ENCODE data around the gene NPIPA7. TPM values are rescaled to one million over a fixed set of nuclear protein-coding genes. Genes with fewer than 3 reads are reported as not detected.
"Not testable (repeated sequence)": the region's sequence is repeated elsewhere in the genome, so short reads cannot be mapped to it uniquely, and the experiment has no call there.

The NPIPA7 gene
- total RNA-seq, 2 donors from 2014 or later: 3.5 to 3.6 TPM

DNA sequence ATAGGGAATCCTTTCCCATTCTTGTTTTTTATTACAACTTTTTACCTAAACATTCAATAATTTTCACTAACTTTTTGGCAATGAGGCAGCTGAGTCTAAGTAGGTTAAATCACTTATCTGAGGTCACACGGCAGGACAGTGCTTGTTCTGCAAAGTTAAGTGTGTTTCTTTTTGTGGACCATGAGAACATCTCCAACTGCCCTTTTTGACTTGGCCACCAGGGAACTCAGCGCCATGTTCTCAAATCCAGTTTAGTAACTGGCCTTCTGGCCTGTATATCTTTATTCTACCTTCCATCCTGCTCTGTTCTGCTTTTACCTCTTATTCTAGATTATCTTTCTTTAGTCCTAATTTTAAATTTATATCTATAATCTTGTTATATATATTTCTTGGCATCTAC is 23.4 kb downstream of the NPIPA7 start:
- not testable (repeated sequence) for H3K27me3 ChIP-seq; H3K4me1 ChIP-seq; H3K4me3 ChIP-seq; H3K27ac ChIP-seq; H3K9me3 ChIP-seq; H3K36me3 ChIP-seq; DNase-seq (ENCODE audit: low spot score)

DNA sequence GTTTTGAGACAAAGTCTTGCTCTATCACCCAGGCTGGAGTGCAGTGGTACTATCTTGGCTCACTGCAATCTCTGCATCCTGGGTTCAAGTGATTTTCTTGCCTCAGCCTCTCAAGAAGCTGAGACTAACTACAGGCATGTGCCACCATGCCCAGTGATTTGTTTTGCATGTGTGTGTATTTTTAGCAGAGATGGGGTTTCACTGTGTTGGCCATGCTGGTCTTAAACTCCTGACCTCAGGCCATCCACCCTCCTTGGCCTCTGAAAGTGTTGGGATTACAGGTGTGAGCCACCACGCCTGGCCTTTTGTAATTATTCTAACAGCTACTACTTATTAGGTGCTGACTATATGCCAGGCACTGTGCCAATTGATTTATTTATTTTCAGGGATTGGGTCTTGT is 25.3 kb downstream of the NPIPA7 start:
- not testable (repeated sequence) for H3K4me1 ChIP-seq; H3K4me3 ChIP-seq; H3K27me3 ChIP-seq; DNase-seq (ENCODE audit: low spot score); H3K27ac ChIP-seq; H3K36me3 ChIP-seq; H3K9me3 ChIP-seq

DNA sequence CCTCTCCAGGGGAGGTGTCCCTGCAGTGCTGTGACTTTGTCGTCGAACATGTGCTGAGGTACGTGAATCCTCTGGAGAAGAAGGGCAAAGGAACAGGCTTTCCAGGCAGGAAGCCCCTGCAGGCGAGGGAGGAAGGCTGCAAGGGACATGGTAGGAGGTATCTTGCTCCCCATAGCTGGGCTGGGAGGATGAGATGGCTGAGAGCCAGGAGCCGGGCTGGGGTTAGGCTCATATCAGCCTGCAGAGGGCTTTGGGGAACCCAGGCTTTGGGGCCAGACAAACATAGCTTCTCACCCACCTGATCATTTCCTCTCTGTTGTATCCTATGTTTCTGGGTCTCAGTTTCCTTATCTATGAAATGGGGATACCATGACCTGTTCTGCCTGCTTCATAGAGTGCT is 26.5 kb downstream of the NPIPA7 start:
- not testable (repeated sequence) for H3K27ac ChIP-seq; H3K4me3 ChIP-seq; DNase-seq (ENCODE audit: low spot score); H3K36me3 ChIP-seq; H3K4me1 ChIP-seq; H3K9me3 ChIP-seq; H3K27me3 ChIP-seq

DNA sequence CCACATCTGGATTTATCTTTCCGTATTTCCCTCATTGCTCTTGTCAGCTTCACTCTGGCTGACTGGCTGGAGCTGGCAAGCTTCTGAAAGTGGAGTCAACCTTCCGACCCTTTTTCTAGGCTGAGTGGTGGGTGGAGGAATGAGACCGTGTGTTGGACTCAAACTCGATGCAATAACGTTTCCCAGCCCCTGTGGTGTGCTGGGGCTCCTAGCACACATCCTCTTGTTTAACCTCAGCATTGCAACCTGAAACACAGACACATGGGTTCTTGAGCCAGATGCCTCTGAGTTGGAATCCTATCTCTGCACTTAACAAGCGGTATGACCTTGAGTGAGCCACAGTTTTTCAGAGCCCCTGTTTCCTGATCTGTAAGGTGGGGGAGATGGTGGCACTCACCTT is 29.5 kb downstream of the NPIPA7 start:
- H3K27me3 ChIP-seq; H3K27ac ChIP-seq; H3K36me3 ChIP-seq; DNase-seq (ENCODE audit: low spot score); H3K4me1 ChIP-seq; H3K4me3 ChIP-seq; H3K9me3 ChIP-seq: not testable (repeated sequence)

DNA sequence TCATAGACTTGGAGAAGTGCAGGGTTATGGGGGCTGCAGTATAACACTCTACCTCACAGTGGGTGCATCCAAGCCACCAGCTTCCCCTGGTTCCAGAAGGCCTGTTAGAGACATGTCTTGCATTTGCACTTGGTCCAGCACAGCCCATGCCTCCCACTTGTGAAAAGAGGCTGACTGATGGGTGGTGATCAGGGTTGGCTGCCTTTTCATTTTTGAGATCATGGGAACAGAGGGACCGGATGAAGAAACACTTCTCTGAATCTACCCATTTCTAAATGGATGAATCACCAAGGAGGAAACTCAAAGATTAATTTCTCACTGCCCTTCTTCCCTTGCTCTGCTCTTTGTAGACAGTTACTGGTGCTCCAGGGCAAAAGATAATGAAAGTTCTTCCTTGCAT is 34.8 kb downstream of the NPIPA7 start:
- H3K9me3 ChIP-seq; H3K27ac ChIP-seq; H3K4me1 ChIP-seq; DNase-seq (ENCODE audit: low spot score); H3K36me3 ChIP-seq; H3K4me3 ChIP-seq; H3K27me3 ChIP-seq: not testable (repeated sequence)

DNA sequence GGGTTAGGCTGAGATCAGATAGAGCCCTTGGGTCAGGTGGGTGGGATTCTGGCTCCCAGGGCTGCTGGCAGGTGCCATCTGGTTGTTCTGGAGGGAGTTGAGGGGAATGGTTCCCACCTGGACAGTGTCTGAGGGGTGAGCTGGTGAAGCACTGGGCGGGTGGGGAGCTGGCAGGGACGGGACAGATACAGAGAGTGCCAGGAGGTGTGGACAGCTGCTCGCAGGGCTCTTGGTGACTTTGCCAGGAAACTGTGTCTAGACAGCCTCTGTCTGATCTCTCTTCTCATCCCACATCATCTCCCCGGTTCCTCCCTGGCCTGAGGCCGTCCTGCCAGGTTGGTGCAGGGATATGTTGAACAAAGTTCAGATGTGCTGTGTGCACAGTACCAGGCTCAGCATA is 38.1 kb downstream of the NPIPA7 start:
- H3K36me3 ChIP-seq; H3K27me3 ChIP-seq; H3K4me3 ChIP-seq; H3K27ac ChIP-seq; H3K4me1 ChIP-seq; H3K9me3 ChIP-seq; DNase-seq (ENCODE audit: low spot score): not testable (repeated sequence)

DNA sequence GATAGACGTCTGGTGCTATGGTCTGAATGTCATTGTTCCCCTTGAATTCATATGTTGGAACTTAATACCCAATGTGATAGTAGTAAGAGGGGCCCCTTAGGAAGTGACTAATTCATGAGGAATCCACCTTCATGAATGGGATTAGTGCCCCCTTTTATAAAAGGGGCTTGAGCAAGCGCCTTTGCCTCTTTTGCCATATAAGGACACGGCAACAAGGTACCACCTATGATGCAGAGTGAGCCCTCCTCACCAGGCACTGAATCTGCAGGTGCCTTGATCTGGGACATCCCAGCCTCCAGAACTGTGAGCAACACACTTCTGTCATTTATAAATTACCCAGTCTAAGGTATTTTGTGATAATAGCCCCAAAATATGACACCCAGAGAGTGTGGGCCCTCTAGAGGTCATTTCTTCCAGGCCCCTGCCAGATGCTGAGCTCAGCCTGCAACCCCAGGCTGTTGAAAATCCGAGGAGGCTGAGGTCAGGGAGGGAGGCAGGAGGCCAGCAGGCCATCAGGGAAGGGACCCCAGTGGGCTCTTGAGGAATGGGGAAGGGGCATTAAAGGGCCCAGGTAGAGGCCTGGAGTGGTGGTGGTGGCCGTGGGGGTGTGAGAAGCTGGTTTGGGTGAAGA is 39.1 kb downstream of the NPIPA7 start:
- H3K4me1 ChIP-seq; H3K27ac ChIP-seq; H3K27me3 ChIP-seq; H3K4me3 ChIP-seq; DNase-seq (ENCODE audit: low spot score); H3K36me3 ChIP-seq; H3K9me3 ChIP-seq: not testable (repeated sequence)

DNA sequence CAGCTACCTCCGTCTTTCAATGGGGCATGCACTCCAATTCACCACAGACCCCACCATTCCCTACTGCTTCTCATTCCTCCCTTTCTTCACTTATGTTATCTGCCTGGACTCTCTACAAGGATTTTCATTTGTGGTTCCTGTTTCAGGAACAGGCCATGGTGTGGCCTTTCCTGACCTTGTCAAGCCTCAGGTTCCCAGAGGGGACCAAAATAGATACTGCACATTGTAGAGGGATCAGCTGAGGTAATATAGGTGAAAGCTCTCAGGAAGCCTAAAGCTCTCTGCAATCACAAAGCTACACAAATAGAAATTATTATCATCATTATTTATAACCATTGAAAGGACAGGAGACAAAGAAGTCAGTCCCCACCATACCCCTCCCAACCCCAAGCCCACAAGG is 41.6 kb downstream of the NPIPA7 start:
- not testable (repeated sequence) for H3K4me1 ChIP-seq; H3K9me3 ChIP-seq; H3K4me3 ChIP-seq; H3K27me3 ChIP-seq; H3K36me3 ChIP-seq; DNase-seq (ENCODE audit: low spot score); H3K27ac ChIP-seq

DNA sequence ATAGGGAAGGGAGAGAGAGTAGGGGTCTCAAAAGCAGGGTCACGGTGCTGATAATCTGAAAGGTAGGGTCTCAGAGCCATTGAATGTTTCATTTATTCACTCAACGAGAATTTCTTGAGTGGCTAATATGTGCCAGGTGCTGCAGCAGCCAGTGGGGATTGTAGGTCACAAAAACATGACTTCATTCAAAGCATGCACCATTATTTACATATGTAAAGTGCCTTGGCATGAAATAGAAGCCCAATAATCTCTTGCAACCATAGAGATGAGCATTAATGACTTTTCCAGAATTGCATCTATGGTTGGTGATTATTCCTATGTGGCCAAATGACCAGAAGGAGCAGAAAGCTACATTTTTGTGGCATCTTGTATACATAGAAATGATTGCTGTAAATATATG is 46.2 kb downstream of the NPIPA7 start:
- not testable (repeated sequence) for H3K27ac ChIP-seq; H3K4me1 ChIP-seq; DNase-seq (ENCODE audit: low spot score); H3K27me3 ChIP-seq; H3K4me3 ChIP-seq; H3K9me3 ChIP-seq; H3K36me3 ChIP-seq

DNA sequence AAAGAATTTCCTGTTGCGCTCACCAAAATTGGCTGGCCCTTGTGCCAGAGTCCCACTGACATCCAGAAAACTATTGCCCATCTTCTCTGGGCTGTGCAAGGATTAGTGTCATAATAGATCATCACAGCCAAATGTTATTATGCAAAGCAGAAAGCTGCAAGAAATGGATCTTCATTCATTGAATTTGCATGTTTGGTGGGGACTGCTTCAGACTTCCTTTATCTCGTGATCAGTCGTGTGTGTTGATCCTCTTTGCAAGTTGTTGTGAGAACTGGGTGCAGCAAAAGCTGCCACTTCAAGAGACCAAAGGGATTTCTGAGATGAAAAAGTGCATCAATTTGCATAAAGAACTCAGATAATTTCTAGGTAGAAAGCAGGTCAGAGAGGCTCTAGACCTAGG is 52.2 kb downstream of the NPIPA7 start:
- H3K27ac ChIP-seq; DNase-seq (ENCODE audit: low spot score); H3K9me3 ChIP-seq; H3K4me1 ChIP-seq; H3K36me3 ChIP-seq; H3K27me3 ChIP-seq; H3K4me3 ChIP-seq: not testable (repeated sequence)

DNA sequence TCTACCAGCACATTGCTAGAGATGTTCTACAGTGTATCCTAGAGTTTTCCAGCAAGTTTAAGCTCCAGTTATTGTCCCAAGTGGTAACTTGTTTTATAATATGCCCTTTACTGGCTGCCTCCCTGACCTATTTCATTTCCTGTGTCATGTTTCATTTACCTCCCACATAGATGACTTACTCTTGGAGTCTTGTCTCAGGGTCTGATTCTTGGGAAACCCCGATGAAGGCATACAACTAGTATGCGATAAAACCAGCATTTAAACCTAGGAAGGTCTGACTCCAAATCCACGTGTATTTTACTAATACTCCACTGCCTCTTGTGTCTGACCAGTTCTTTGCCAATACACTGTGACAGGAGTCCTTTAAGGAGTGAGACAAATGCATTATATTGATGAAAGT is 55.8 kb downstream of the NPIPA7 start:
- H3K9me3 ChIP-seq; H3K4me3 ChIP-seq; H3K27me3 ChIP-seq; H3K4me1 ChIP-seq; H3K27ac ChIP-seq; H3K36me3 ChIP-seq; DNase-seq (ENCODE audit: low spot score): not testable (repeated sequence)

DNA sequence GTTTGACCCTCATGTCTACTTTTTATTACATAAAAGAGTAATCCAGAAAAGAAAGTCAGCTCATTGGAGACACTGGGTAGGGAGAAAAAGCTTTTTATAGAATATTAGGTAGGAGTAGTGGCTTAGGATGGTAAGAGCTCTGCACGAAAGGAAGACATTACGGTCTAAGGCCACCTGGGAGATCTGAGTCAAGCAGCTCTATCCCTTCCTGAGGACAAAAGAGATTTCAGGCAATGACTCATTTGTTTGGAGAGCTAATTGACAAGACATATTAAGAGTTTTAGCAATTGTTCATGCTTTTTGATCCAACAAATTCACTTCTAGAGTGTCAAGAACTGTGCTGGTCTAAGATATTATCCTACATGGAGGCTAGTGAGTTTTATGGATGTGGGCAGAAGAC is 62.5 kb downstream of the NPIPA7 start:
- not testable (repeated sequence) for H3K27me3 ChIP-seq; H3K9me3 ChIP-seq; DNase-seq (ENCODE audit: low spot score); H3K27ac ChIP-seq; H3K36me3 ChIP-seq; H3K4me3 ChIP-seq; H3K4me1 ChIP-seq

Small RNA genes within 50 kb of the gene (microRNA-seq; reads per million reads assigned to microRNA genes)
- gene MIR6511A3 (ENCODE audit: borderline number of aligned reads in 2 of 2, borderline replicate concordance in 1 of 2) (0 reads per million in 2 donors), gene MIR6770-2 (ENCODE audit: borderline number of aligned reads in 2 of 2, borderline replicate concordance in 1 of 2) (0 reads per million in 2 donors)

Other genes starting within 250 kb of the NPIPA7 start
- gene ABCC6, start 155.6 kb upstream of the NPIPA7 start, total RNA-seq: 1 to 10 TPM in 1 of 2 donors, under 1 TPM in 1; 0.52 to 1.8 TPM
- 10 to 100 TPM; 83.0 to 92.1 TPM for gene NOMO3, start 146.6 kb upstream of the NPIPA7 start, total RNA-seq

Data from right atrium auricular region (tissue), 2 donors.